ENCODE results near the gene ADCYAP1R1. TPM values are rescaled to one million over a fixed set of nuclear protein-coding genes. Genes with fewer than 3 reads are reported as not detected.
A peak's percentile ranks its signal among the peaks of the same experiment; 100 is the strongest.

ADCYAP1R1 gene
- total and polyA plus RNA-seq, 2 of the 8 experiments (the other 6 are each of a cell fraction or from before 2014, with no cell fraction given) = 14.4 to 14.6 TPM

- H3K36me3 ChIP-seq (ENCODE audit: control insufficient read depth in 2 of 4, insufficient read depth in 4 of 4, low read length in 3 of 4) = no peaks in the 10 kb centered on the region
- H2AFZ ChIP-seq (ENCODE audit: low read length) = no peak overlapping the region
- no peak overlapping the region for H2BK5ac ChIP-seq (ENCODE audit: low read depth, low read length)
- no peak overlapping the region for H2BK15ac ChIP-seq (ENCODE audit: low read length)
- H3K56ac ChIP-seq (replicated peaks; ENCODE audit: insufficient read length, low read depth, low read length) = no peak overlapping the region
- H2BK120ac ChIP-seq (replicated peaks; ENCODE audit: low read depth, low read length) = no peak overlapping the region
- TF ChIP-seq, protein P1, sequence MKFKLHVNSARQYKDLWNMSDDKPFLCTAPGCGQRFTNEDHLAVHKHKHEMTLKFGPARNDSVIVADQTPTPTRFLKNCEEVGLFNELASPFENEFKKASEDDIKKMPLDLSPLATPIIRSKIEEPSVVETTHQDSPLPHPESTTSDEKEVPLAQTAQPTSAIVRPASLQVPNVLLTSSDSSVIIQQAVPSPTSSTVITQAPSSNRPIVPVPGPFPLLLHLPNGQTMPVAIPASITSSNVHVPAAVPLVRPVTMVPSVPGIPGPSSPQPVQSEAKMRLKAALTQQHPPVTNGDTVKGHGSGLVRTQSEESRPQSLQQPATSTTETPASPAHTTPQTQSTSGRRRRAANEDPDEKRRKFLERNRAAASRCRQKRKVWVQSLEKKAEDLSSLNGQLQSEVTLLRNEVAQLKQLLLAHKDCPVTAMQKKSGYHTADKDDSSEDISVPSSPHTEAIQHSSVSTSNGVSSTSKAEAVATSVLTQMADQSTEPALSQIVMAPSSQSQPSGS (IDR thresholded peaks at IDR 0.05; ENCODE audit: low read length) = no peak
- TF ChIP-seq EZH2 (IDR thresholded peaks at IDR 0.05; ENCODE audit: low read depth, low read length, severe bottlenecking) = peak; percentile 55
- TF ChIP-seq KDM4A (IDR thresholded peaks at IDR 0.05; ENCODE audit: low read depth, low read length, severe bottlenecking) = peak; percentile 58
- peak; percentile 71 for TF ChIP-seq SUZ12 (IDR thresholded peaks at IDR 0.05; ENCODE audit: low read length)
- TF ChIP-seq SP2 (IDR thresholded peaks at IDR 0.05; ENCODE audit: low read length) = no peak
- TF ChIP-seq MAX (IDR thresholded peaks at IDR 0.05) = peak; percentile 33; the same call in 1 of the 2 replicates
- peak; percentile 40 for TF ChIP-seq ASH2L (IDR thresholded peaks at IDR 0.05; ENCODE audit: low read length)
- H2BK12ac ChIP-seq (ENCODE audit: low read depth, low read length) = no peak overlapping the region
- 8% methylated on average over 43 of the region's 50 CpGs; no CpG with 5 or more reads in 1 of the 2 experiments for WGBS, 2 experiments (ENCODE audit: extremely low coverage in 1 of 2, insufficient coverage in 1 of 2, insufficient read length in 1 of 2, insufficient replicate concordance in 2 of 2, low coverage in 1 of 2, low lambda C conversion rate in 2 of 2, missing lambda C conversion rate in 1 of 2)
- H4K91ac ChIP-seq (replicated peaks; ENCODE audit: insufficient read length, low read length) = no peak overlapping the region
- FAIRE-seq = no peak
- CTCF ChIA-PET (ENCODE audit: partially characterized antibody) = interaction anchor here (0.8 to 52.0 kb wide), 10 partner anchors 6 to 185 kb away, joined by 3 to 880 read pairs (median 14); partner anchors contain the start of gene ADCYAP1R1
- H3K27ac ChIP-seq (ENCODE audit: low read depth, low read length) = no peak overlapping the region
- peak overlapping the region; percentile 86 to 99 for H3K4me2 ChIP-seq (ENCODE audit: insufficient read depth in 1 of 2, low read depth in 2 of 2, low read length in 2 of 2)
- peaks cover 0 to 3% of the 10 kb centered on the region in 2 experiments; a peak in 1 of 4 replicates for H3K79me2 ChIP-seq (ENCODE audit: control insufficient read depth in 1 of 2, insufficient read depth in 2 of 2, low read length in 2 of 2)
- peaks cover 14% of the 10 kb centered on the region; the same call in 1 of the 2 replicates for H3K23me2 ChIP-seq (ENCODE audit: low read depth, low read length)
- H3K4me1 ChIP-seq (replicated peaks in 1 of 4; ENCODE audit: control insufficient read depth in 3 of 4, insufficient read depth in 4 of 4, low read length in 3 of 4) = peaks cover 1 to 17% (median 8%) of the 10 kb centered on the region in 4 experiments
- peaks cover 3 to 37% (median 25%) of the 10 kb centered on the region in 4 experiments for H3K27me3 ChIP-seq (replicated peaks in 1 of 4; ENCODE audit: control insufficient read depth in 3 of 4, extremely low read depth in 1 of 4, insufficient read depth in 3 of 4, low read length in 3 of 4)
- H4K20me1 ChIP-seq (replicated peaks in 1 of 2; ENCODE audit: control insufficient read depth in 1 of 2, insufficient read depth in 2 of 2, low read length in 2 of 2) = peaks cover 3 to 11% of the 10 kb centered on the region in 2 experiments
- H2AK5ac ChIP-seq (ENCODE audit: low read depth, low read length) = no peak overlapping the region
- peak overlapping the region in 1 of 4 experiments; percentile 15; a peak in 2 of 7 replicates for H3K9ac ChIP-seq (replicated peaks in 1 of 4; ENCODE audit: extremely low read depth in 1 of 4, low read depth in 3 of 4, low read length in 3 of 4)
- peak overlapping the region; percentile 38 for H3K18ac ChIP-seq (ENCODE audit: extremely low read depth, low read length)
- no peak overlapping the region for H3K23ac ChIP-seq (ENCODE audit: insufficient read length)
- H4K8ac ChIP-seq (ENCODE audit: extremely low read depth, insufficient read depth, low read length) = peak overlapping the region; percentile 60
- H4K5ac ChIP-seq (ENCODE audit: insufficient read length, low read depth, low read length) = no peak overlapping the region
- no peak overlapping the region for H2BK20ac ChIP-seq (ENCODE audit: low read length)
- H3K4me3 ChIP-seq (ENCODE audit: extremely low read depth in 1 of 4, insufficient read depth in 2 of 4, low read depth in 3 of 4, low read length in 4 of 4) = peak overlapping the region; percentile 63 to 85 (median 66)
- POLR2A ChIA-PET (ENCODE audit: partially characterized antibody) = interaction anchor here (0.7 to 1.3 kb wide), 3 partner anchors 61 to 115 kb away, joined by 3 to 4 read pairs (median 3); no protein-coding TSS in a partner anchor
- DNase-seq (ENCODE audit: low read depth in 1 of 2, low spot score in 2 of 2) = peak in 1 of 2 experiments; percentile 69
- peak overlapping the region; percentile 58 for H3K14ac ChIP-seq (ENCODE audit: insufficient read length)
- no peaks in the 10 kb centered on the region for H3K9me3 ChIP-seq (ENCODE audit: insufficient read depth in 2 of 2, low read depth in 1 of 2, low read length in 1 of 2)
- no peak overlapping the region for H3K4ac ChIP-seq (replicated peaks; ENCODE audit: insufficient read length, low read depth, low read length)
- no peaks in the 10 kb centered on the region for H3K79me1 ChIP-seq (ENCODE audit: low read depth, low read length)
Measured at GRCh38 chr7:31052841-31053601, 913 bp downstream of the ADCYAP1R1 start.
